Kidney epithelial cell (primary cell): ENCODE measurements around the gene PPA2. TPM values are rescaled to one million over a fixed set of nuclear protein-coding genes. Genes with fewer than 3 reads are reported as not detected.

Source experiments
- DNase-seq: peaks from one replicate; pipeline ENCODE4 v3.0.0-alpha.2; 2010; ENCODE audit warnings: low read depth
- H3K27me3 ChIP-seq: 2 replicates; pipeline ENCODE4 v1.6.0; 2011; ENCODE audit warnings: low read length; ENCODE audit not compliant: control insufficient read depth, insufficient read depth
- H3K36me3 ChIP-seq: 2 replicates; pipeline ENCODE4 v1.5.1; 2011; ENCODE audit warnings: low read length; ENCODE audit not compliant: control insufficient read depth, insufficient read depth
- H3K4me3 ChIP-seq: 2 replicates; pipeline ENCODE4 v1.5.1; 2011; ENCODE audit warnings: low read depth, mild to moderate bottlenecking, control low read depth, low read length
- total RNA-seq: library from RNA; depleted of rRNA; stranded (reverse); fragments of >200 nt; gene quantifications from 2 replicates; pipeline ENCODE4 v1.2.3, GENCODE V29; 2015
- TF ChIP-seq, protein P1 (sequence below): IDR thresholded peaks from 2 replicates; pipeline ENCODE4 v1.5.1; 2011; ENCODE audit warnings: mild to moderate bottlenecking, moderate library complexity, low read length, control low read depth, inconsistent platforms; ENCODE audit not compliant: insufficient read depth, poor library complexity, severe bottlenecking

Gene PPA2
- total RNA-seq, 1 donor from 2014 or later, result 96.3 TPM

DNA sequence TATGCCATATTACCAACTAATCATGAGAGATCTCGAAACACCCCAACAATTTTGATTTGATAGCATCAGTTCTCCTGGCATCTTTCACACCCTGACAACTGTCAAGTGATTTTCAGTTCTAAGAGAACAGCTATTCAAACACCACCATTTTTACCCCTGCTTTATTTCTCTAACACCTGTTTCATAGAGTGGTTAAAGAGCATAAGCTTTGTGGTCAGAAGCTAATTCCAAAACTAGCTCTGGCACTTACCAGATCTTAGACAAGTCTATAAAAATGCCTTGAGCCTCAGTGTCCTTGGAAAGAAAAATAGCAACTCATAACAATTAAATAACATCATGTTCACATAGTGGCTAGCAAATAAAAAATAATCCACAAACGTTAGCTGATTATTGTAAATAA, 17.9 kb downstream of the PPA2 start:
- TF ChIP-seq, protein P1, sequence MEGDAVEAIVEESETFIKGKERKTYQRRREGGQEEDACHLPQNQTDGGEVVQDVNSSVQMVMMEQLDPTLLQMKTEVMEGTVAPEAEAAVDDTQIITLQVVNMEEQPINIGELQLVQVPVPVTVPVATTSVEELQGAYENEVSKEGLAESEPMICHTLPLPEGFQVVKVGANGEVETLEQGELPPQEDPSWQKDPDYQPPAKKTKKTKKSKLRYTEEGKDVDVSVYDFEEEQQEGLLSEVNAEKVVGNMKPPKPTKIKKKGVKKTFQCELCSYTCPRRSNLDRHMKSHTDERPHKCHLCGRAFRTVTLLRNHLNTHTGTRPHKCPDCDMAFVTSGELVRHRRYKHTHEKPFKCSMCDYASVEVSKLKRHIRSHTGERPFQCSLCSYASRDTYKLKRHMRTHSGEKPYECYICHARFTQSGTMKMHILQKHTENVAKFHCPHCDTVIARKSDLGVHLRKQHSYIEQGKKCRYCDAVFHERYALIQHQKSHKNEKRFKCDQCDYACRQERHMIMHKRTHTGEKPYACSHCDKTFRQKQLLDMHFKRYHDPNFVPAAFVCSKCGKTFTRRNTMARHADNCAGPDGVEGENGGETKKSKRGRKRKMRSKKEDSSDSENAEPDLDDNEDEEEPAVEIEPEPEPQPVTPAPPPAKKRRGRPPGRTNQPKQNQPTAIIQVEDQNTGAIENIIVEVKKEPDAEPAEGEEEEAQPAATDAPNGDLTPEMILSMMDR, result no peak
- DNase-seq, result no peak
- peaks cover 2% of the 10 kb centered on the region for H3K36me3 ChIP-seq
- H3K4me3 ChIP-seq, result no peak overlapping the region
- H3K27me3 ChIP-seq, result no peaks in the 10 kb centered on the region

DNA sequence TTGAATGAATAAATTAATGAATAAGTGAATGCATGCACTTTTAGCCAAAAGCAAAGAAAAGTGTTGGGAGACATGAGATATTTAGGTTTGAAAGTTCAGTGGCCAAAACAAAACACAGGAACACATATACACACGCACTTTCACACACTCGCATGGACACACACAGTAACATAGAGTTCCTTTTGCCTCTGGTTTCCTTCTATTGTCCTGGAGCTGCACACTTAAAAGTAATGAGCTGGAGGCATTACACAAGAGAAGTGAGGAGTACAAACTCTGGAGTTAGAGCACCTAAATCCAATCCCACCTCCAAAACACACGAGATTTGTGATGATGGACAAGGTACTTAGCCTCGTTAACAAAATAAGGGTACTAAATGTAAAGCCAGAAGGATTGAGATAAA, 18.7 kb downstream of the PPA2 start:
- TF ChIP-seq, protein P1, result no peak
- peaks cover 2% of the 10 kb centered on the region for H3K36me3 ChIP-seq

DNA sequence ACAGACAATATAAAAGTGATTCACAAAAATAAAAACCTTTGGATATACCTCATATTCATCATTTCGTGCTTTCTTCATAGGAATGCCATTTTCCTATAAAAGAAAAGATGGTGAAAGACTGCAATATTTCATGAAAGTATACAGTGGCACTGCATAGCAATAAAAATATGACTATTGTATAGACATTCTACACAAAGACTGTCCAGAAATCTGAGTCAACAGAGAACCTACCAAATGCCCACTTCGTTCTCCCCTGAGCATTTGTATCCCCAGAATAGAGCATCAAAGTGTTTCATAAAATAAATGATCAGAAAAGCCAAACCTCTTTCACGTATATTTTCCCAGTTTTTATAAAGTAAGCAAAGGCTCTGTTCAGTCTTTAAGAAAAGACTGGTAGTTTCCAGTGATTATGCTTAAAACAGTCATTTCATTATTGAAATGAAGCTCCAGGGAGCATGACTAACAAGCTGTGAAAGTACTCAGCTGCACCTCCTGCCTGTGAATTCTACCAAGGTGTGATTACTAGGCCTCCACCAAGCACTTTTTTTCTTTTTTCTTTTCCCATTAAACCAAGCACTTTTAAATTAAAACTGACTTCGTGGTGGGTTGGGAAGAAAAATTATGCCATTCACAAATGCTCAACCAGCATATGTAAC, 20.2 kb downstream of the PPA2 start:
- peaks cover 2% of the 10 kb centered on the region for H3K36me3 ChIP-seq

More for the DNA sequence above, 18.7 kb downstream of the PPA2 start:
- no peak for DNase-seq
- Histone ChIP-seq H3K4me3 (no peak overlapping the region), H3K27me3 (no peaks in the 10 kb centered on the region)

DNA sequence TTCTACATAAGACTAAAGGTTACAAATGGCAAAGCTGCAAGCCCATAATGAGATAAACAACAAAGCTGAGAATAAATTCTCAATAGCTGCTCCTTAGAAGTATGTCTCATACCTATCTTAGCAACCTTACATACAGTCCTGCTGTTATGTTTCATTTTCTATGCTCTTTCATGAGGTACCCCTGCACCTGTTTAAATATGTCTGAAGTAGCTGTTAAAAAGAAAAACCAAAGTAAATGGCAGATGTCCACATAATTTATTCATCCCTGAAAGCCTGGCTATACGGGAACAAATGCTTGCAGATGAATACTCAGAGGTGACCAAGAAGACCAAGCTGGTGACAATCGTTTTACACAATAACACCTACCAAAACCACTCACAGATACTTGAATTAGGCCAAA, 22.5 kb downstream of the PPA2 start:
- no peaks in the 10 kb centered on the region for H3K27me3 ChIP-seq
- peaks cover 2% of the 10 kb centered on the region for H3K36me3 ChIP-seq
- H3K4me3 ChIP-seq, result no peak overlapping the region
- TF ChIP-seq, protein P1, result no peak
- no peak for DNase-seq

More for the DNA sequence above, 20.2 kb downstream of the PPA2 start:
- Histone ChIP-seq H3K27me3 (no peaks in the 10 kb centered on the region), H3K4me3 (no peak overlapping the region)
- TF ChIP-seq, protein P1, result no peak
- no peak for DNase-seq

DNA sequence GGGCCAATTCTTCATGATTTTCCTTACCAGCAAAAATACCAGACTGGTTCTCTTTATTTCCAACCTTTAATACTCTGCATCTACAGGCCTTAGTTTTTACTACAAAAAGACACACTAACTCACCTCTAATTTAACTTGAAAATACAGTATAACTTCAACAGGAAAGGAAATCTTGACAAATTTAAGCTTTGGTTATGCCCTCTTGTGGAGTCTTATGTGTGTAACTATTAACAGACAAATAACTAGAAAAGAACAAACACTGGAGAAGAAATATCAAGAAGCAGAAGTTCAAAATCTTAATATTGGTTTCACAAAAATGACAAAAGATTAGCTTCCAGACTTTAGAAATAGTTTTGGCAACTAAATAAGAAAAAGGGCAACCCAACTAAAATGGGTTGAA, 33.0 kb downstream of the PPA2 start:
- no peaks in the 10 kb centered on the region for H3K27me3 ChIP-seq
- no peak for DNase-seq
- TF ChIP-seq, protein P1, result no peak
- no peak overlapping the region for H3K4me3 ChIP-seq
- H3K36me3 ChIP-seq, result no peaks in the 10 kb centered on the region

DNA sequence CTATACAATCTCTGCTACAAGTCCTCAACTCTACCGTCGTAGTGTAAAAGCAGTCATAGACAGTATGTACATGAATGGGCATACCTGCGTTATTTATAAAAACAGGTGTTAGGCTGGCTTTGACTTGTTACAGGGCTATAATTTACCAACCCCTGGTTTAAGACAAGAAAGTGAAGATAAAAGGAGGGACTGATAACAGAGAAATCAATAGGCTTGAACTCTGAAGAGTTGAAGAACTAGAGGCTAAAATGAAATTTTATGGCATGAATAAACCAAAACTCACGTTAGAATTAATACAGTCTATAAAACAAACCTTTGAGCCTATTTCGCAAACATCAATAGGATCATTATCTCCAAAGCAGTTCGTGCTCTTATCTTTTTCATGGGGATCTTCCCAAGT, 36.2 kb downstream of the PPA2 start:
- H3K36me3 ChIP-seq, result no peaks in the 10 kb centered on the region
- no peak for DNase-seq
- TF ChIP-seq, protein P1, result no peak
- H3K4me3 ChIP-seq, result no peak overlapping the region
- H3K27me3 ChIP-seq, result no peaks in the 10 kb centered on the region
